GM12875 (cell line): ENCODE measurements around the gene SST.

ENCODE experiments used
- H3K4me3 ChIP-seq: one replicate; pipeline ENCODE4 v1.5.1; 2011; ENCODE audit warnings: low read depth, low read length, control low read depth
- TF ChIP-seq, protein P1 (sequence below): IDR thresholded peaks from 2 replicates; pipeline ENCODE4 v1.5.1; 2011; ENCODE audit warnings: low read depth, mild to moderate bottlenecking, control low read depth, inconsistent platforms, low read length, moderate library complexity, borderline replicate concordance; ENCODE audit not compliant: insufficient read depth

Gene SST

GRCh38 chr3:187628169-187628568 is 42.0 kb downstream of the SST start:
- TF ChIP-seq, protein P1, sequence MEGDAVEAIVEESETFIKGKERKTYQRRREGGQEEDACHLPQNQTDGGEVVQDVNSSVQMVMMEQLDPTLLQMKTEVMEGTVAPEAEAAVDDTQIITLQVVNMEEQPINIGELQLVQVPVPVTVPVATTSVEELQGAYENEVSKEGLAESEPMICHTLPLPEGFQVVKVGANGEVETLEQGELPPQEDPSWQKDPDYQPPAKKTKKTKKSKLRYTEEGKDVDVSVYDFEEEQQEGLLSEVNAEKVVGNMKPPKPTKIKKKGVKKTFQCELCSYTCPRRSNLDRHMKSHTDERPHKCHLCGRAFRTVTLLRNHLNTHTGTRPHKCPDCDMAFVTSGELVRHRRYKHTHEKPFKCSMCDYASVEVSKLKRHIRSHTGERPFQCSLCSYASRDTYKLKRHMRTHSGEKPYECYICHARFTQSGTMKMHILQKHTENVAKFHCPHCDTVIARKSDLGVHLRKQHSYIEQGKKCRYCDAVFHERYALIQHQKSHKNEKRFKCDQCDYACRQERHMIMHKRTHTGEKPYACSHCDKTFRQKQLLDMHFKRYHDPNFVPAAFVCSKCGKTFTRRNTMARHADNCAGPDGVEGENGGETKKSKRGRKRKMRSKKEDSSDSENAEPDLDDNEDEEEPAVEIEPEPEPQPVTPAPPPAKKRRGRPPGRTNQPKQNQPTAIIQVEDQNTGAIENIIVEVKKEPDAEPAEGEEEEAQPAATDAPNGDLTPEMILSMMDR = no peak

DNA sequence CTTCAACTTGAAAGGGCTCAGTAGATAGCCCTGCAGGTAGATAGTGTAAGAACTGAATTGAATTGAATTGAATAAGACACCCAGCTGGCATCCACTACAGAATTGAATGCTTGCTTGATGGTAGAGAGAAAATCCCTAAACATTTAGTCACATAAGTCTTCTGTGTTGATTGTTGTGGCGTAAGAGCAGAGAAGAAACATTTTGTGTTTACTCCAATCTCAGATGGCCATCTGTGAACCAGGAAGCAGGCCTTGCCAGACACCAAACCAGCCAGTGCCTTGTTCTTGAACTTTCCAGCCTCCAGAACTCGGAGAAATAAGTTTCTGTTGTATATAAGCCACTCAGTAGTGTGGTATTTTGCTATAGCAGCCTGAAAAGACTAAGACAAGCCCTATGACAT is 43.6 kb downstream of the SST start:
- TF ChIP-seq, protein P1 = no peak
- no peak overlapping the region for H3K4me3 ChIP-seq

More at GRCh38 chr3:187628169-187628568, 42.0 kb downstream of the SST start:
- H3K4me3 ChIP-seq = no peak overlapping the region

DNA sequence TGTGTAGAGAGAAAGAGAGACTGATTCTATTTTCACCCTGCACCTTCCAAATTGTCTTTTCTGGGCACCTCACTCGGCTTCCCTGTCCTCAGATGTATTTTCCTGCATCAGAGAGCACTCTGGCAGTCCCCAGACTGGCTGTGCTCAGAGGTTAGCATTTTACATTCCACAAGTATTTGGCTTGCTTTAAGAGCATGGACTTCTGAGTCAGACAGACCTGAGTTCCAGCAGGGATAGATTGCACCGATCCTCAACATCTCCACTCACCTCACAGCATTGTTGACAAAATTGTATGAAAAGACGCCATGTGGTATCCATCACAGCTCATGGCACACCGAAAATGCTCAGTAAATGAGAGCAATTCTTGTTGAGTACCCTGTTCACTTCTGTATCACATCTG is 45.6 kb downstream of the SST start:
- no peak overlapping the region for H3K4me3 ChIP-seq
- TF ChIP-seq, protein P1 = no peak

- TF ChIP-seq, protein P1 = no peak
- no peak overlapping the region for H3K4me3 ChIP-seq
These were observed 46.8 kb downstream of the SST start for GRCh38 chr3:187623285-187623814.

- no peak overlapping the region for H3K4me3 ChIP-seq
- TF ChIP-seq, protein P1 = no peak
These were observed 48.3 kb downstream of the SST start for GRCh38 chr3:187621881-187622280.

- TF ChIP-seq, protein P1 = no peak
- H3K4me3 ChIP-seq = no peak overlapping the region
These were observed 50.7 kb downstream of the SST start for GRCh38 chr3:187619461-187619860.
